ENCODE results near the gene NPLOC4.

- TF ChIP-seq CTCF (IDR thresholded peaks at IDR 0.05): no peak
- no peak for TF ChIP-seq EZH2 (IDR thresholded peaks at IDR 0.05)
These were observed 29.1 kb upstream of the NPLOC4 start for GRCh38 chr17:81666092-81666341.

All from neural progenitor cell (in vitro differentiated cells).